Activated CD8-positive, alpha-beta memory T cell treated with anti-CD3 and anti-CD28 coated beads, Interleukin-2, amount 50 U/mL, for 24 hours (primary cell): ENCODE measurements around the gene KCNS1.

Source experiments
- DNase-seq: peaks from one replicate; pipeline ENCODE4 v3.0.0-alpha.2; 2020; ENCODE audit errors: extremely low read depth

Gene KCNS1

DNA sequence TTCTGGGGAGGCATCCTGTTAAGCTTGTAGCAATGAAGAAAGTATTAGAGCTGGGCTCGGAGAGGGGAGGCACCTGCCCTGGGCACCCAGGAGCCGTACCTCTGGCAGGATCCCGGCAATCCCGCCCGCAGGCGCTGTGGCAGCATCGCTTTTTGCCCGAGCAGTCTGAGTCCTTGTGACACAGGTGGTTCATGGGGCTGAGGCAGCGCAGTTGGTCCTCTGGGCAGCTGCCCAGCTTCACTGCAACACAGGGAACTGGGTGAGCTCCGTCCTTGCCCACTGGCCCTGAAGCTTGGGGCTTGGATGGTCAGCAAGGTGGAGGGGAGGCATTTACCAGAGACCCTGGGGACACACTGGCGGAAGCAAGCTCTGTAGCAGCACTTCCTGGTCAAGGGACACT is 9.4 kb upstream of the KCNS1 start:
- DNase-seq, result no peak

DNA sequence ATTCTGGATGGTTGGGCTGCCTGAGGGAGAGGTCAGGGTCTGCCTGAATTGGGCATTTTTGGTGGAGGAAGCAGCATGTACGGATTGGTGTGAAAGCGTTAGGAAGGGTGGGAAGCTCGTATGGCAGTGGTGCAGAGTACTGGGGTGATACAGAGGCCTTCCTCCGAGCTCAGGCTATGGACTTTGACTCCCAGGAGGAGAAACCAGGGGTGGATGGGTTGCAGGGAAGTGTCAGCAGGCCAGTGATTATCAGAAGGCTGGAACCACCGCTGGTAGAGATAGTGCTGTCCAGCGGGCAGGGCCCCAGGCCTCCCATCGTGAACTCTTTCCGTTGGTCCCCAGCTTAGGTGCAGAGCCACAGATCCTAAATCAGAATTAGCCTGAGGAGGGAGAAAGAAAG is 8.7 kb upstream of the KCNS1 start:
- DNase-seq, result no peak

DNA sequence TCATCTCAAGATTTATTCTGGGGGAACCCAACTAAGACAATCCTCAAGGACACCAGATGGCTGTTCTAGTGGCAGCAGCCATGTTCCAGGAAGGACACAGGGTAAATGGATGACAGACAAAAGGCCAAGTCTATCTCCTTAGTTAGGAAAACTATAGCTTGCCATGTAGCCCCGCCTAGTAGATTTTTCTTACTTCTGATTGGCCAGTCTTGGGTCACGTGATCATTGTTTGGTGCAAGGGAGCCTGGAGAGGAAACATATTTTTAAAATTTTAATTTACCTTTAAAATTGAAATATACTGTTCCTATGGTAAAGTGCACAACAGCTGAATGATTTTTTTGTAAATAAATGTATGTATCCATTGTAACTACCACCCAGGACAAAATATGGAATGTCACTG is 4.4 kb upstream of the KCNS1 start:
- DNase-seq, result no peak

DNA sequence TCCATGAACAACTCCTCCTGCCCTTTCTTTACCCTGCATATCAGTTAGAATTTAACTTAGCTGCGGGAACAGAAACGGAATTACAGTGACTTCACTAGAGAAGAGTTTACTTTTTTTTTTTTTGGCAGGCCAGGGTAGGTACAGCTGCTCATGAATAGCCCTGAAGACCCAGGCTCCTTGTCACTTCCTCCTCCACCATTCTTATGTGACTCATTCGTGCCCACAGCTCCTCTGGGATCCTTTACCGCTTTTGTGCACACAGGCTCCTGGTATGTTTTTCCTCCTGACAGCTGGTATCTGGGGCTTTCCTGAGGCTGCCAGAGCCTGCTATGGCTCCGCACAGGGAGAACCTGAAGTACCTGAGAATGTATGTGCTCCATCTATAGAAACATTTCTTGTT is 3.9 kb upstream of the KCNS1 start:
- no peak for DNase-seq

DNA sequence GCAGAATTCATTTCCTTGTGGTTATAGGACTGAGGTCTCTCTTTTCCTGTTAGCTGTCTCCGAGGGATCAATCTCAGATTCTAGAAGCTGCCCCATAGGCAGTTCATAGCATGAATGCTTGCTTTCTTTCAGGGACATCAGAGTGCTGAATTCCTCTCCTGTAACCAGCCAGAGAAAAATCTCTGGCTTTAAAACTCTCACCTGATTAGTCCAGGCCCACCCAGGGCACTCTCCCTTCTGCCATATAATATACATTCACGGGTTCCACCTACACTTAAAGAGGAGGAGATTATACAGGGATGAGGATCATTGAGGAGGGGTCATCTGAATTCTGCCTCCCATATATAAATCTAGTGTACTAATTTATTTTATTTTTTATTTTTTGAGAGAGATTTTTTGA is 2.1 kb upstream of the KCNS1 start:
- no peak for DNase-seq

DNA sequence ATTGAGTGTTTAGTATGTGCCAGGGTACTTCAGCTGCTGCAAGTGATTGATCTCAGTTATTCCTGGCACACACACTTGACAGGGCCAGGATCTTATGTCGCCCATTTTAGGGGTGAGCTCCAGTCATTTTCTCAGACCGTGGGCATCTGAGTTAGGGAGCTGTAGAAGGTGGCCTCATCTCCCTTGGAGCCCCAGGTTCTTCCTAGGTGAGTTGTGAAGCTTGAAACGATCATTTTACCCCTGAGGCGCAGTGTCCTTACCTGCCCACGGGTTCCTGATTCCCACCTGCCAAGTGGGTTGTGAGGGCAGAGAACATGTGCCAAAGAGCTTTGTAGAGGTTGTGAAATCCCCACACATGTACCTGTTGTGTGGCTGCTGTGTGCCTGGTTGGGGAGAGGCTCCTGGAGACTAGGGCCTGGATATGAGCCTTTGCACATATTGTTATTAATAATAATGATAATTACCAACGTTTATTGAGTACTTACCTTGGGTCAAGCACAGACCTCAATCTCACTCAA is 465 bp upstream of the KCNS1 start:
- DNase-seq, result no peak

DNA sequence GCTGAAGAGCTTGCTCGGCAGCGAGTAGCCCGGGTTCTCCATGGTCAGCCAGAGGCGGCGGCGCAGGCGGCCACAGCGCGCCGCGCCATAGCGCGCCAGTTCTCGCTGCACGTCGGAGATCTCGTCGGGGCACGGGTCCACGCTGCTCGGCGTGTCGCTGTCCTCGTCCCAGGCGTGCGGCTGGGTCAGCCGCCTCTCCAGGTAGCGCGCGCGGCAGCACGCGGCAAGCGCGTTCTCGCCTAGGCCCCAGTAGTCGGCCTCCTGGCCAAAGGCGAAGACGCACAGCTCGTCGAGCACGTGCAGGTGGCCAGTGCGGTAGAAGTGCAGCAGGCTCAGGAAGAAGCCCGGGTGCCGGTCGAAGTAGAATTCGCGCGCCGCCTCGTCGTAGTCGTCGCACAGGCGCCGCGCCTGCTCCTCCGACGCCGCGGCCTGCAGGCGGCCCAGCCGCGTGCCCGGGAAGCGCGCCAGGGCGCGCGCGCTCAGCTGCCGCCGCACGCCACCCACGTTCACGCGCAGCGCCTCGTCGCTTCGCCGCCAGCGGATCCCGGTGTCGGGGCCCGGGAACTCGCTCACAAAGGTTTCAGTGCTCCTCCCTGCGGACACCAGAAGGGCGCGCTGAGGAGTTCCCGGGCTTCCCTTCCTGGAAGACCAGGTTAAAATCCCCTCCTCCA is 2.7 kb downstream of the KCNS1 start:
- no peak for DNase-seq

DNA sequence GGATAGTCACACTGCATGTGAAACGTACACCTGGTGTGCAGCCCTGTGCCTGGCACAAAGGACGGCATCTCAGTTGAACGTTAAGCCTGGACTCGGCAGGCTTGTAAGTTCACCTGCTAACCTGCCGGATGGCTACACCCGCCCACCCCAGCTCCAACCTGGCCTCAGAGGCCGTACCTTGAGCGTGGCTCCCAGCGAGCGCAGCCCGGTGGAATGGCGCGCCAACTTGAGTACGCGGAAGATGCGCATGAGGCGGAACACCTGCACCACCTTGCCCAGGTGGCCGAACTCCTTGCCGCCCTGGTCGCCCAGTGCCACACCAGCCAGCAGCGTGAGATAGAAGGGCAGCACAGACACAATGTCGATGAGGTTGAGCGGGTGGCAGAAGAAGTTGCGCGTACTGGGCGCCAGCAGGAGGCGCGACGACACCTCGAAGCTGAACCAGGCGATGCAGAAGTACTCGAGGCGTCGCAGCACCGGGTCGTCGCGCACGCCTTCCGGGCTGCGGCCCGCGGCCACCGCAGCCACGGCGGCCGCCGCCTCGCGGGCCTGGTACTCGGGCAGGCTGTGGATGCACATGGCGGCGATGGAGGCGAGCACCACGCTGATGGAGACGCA is 3.3 kb downstream of the KCNS1 start:
- no peak for DNase-seq

DNA sequence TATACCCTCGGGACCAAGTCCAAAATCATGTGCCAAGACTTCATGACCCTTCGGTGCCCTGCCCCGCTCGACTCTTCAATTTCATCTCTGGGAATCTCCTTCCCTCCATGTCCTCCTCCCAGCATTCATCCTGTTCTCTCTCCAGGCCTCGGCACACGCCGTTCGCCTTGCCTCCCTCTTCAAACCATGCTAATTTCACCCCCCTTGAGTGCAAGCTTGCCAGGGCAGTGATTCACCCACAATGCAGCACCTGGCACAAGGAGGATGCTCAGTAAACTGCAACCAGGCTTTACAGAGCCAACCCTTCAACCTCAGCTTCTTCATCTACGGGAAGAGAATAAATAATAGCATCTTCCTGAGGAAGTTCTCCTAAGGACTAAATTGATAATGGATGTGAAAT is 4.1 kb downstream of the KCNS1 start:
- no peak for DNase-seq

DNA sequence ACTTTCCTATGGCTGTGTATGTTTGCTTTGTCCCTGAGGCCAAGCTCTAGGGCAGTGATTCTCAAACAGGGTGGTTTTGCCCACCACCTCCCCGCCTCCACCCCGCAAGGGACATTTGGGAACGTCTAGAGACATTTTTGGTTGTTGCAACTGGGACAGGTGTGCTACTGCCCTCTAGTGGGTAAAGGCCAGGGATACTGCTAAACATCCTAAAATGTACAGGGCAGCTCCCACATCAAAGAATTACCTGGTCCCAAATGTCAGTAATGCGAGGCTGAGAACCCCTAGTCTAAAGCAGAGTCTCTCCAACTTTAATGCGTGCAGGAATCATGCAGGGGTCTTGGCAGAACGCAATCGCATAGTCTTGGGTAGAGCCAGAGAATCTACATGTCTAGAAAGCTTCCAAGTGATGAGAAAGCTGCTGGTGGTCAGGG is 5.1 kb downstream of the KCNS1 start:
- DNase-seq, result peak; percentile 21

DNA sequence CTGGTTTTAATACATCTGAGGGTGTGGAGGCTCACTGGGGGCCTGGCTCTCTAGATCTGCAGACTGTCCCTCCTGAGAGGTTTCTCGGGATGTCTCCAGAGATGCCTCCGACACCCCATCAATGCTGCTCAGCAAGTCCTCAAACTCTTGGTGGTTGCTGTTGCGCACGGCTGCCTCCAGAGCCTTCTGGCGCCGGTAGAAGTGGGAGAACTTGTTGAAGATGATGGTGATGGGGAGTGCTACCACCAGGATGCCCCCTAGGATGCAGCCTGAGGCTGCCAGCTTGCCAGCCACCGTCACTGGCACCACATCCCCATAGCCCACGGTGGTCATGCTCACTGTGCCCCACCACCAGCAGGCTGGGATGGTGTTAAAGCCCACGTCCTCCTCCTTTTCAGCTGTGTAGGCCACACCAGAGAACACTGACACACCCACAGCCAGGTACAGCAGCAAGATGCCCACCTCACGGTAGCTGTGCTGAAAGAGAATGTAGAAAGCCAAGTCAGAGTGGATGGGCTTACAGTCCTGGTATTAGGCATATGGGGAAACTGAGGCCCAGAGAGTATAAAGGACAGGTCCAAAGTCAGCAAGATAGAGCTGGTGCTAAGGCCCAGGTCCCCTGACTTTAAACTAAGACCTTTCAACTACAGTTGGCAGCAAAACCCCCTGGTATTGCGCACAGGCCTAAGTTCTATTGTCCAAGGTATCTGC is 5.9 kb downstream of the KCNS1 start:
- no peak for DNase-seq

DNA sequence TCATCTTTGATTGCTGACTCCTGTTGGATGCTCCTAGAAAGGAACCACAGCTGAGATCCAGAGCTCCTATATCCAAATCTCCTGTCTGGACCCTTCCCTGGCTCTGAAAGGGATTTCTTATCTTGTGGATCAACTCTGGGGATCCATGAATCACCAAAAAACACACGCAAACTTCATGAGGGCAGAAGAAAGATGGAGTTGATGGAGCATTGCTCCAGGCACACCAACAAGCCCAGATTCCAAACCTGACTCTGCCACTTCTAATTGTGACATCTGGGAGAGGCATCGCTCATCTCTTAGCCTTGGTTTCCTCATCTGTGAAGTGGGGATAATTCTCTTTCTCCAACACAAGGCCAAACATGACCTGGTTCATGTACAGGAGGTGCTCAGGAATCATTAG is 6.7 kb downstream of the KCNS1 start:
- no peak for DNase-seq

DNA sequence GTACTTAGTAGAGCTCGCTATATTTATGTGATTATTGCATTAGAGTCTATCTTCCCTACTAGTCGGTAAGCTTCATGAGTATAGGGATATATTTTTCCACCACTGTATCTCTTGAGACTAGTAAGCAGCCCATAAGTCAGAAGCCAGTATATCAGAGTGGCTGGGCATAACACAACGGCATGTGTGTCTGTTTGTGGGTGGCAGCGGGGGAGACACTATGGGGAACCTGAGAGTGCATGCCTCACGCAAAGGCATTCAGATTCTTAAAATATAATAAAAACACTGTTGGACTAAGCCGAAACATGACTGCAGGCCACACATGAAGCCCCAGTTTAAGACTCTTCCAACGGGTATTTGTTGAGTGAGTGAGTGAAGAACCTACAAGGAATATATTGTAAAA is 8.0 kb downstream of the KCNS1 start:
- DNase-seq, result no peak

DNA sequence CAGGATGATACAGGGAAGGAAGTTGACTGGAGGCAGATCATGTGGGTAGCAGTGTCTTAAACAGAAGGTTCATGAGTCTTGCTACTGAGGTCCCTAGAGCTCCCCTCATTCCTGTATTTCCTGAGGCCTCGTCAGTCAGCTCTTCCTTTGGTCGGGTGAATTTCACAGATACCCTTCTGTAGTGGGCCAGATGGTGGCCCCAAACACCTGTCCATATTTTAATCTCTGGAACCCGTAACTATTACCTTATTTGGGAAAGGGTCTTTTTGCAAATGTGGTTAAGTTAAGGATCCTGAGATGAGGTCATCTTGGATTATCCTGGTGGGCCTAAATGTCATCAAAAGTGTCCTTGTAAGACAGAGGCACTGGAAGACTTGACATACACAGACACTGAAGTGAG is 9.6 kb downstream of the KCNS1 start:
- no peak for DNase-seq

DNA sequence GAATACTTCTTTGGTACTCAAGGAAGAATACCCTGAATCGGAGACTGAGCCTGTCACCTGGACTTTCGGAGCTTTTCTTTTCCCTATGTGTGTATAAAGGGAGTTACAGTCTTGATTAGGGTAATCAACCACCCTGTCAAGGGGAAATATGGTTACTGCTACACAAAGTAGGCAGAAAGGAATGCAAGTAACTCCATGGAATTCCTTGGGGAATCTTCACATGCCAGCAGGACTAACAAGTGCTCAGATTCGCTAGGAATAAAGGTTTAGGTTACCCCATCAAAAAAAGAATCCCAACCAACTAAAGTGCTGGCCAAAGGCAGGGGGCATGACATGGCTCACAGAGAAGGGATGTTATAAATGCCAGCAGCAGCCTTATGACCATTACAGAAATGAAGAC is 10.4 kb downstream of the KCNS1 start:
- no peak for DNase-seq

DNA sequence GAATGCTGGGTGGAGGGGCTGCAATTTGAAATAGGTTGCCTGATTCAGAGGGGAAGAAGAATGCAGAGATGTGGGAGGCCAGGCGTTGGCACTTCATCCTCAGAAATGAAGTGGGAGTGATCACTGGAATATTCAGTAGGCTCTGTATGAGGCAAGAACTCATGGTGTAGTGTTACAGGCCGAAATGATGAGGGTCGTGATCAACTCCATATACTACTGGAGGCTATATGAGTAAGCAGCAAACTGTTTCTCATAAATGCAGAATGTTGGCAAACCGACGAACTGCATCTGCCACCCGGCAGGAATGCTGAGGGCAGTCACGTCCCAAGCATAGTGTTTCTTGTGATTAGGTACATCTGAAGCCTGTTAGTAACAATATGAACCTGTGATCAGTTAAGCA is 12.7 kb downstream of the KCNS1 start:
- no peak for DNase-seq

DNA sequence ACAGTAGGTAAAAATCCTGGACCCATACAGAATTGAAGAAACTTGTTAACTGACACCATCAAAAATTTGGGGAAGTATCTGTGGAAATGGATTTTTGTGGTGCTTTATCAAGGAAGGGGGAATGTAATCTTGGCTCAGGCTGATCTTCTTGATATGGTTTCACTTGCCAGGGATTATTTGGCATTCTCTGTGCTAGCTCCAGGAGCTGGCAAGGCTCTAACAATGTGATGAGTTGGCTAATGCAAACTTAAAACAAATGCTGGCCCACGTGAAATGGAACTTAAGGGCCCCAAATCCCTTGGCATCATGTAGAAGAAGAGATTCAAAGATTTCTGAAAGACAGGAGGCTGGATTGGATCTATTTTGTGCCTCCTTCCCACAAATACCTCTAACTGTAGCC is 13.1 kb downstream of the KCNS1 start:
- no peak for DNase-seq

DNA sequence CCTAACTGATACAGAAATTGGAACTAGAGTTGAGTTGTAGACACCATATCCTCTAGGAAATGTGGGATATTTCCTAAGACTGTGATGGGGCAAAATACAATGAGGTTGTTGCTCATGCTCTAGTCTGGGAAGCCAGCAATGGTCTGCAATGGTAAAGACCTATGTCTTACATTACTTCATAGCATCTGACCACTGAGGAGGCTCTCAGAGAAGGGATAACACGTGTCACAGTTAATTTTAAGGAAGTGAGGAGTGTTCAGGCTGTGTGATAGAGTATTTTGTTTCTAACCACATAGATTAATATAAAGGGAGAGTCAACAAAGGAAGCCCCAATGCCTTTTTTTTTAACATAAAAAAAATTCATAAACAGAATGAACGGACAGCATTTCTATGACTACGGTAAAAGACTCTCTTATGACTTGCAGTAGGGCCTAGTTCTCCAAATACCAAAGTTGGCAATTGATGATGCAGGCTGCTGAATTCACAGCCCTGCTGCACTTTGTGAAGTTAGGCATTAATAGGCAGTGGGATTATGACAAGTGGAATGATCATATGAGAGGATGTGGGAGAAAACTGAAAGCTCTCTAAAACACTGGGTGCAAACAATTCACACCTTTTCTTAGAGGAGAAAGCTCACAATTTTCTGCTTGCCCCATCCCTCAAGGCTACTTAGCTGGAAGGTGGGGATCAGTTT is 13.7 kb downstream of the KCNS1 start:
- no peak for DNase-seq

DNA sequence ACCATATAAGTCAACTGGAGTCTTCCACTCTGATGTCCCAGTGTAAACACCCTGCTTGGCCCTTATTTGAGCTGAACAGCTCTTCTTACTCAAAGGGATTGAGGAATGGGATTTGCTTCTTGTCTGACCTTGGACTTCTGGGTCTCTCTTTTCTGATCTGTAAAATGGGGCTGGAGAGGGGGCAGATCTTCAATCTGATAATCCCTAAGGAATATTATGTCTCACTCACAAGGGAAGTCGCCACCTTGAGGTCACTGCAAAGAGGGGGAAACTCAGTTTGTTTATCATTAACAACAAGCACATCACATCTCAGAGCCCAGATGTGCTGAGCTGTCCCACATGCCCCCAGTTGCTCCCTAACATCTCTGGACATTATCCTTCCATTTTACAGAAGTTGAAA is 15.1 kb downstream of the KCNS1 start:
- DNase-seq, result no peak

DNA sequence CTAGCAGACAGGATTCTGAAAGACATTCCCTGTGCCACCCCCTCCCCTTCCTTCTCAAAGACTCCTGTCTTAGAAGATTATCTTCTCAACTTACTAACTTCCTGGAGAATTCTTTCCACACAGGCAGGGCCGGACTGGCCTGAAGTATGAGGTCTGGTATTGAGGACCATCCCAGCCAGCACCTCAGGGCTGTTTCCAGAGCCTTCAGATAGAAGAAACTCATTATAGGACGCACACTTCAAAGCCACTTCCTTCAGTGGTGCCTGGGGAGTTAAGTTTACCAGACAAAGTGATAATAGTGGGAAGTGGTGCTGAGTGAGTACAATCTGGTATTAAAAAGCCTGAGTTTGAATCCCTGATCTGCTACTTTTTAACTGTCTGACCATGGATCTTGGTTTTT is 15.6 kb downstream of the KCNS1 start:
- no peak for DNase-seq

DNA sequence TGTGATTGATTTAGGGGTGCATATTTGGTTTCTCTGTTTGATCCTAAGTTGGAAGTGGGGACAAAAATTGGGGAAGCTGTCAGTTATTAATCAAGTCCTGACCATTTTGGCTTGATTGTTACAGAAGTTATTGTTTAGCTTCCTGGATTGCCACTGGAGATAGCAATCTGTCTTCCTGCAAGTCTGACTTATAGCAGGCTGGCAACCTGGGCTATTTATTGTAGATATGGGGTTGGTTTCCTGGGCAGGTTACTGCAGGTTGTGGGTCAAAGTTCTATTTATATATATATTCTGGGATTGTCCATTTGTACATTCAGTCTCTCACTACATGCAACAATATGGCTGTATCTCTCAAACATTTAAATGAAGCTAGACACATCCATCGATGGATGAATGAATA is 17.8 kb downstream of the KCNS1 start:
- no peak for DNase-seq

DNA sequence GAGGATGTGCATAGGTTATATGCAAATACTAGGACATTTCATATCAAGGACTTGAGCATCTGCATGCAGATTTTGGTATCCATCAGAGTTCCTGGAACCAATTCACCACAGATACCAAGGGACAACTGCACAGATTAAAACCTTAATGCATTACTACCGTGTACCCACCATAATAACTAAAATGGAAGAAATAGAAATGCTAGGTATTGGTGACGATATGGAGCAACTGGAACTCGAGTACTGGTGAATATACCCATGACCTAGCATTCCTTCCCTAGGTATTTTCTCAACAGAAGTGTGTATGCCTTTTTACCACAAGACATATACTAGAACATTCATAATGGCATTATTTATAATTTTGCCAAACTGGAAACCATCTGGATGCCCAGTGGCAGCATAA is 18.5 kb downstream of the KCNS1 start:
- DNase-seq, result no peak
